GM12874 (cell line): ENCODE measurements around the gene GALC.

ENCODE experiments used
- TF ChIP-seq, protein P1 (sequence below): IDR thresholded peaks from 2 replicates; pipeline ENCODE4 v1.5.1; 2011; ENCODE audit warnings: low read depth, mild to moderate bottlenecking, control low read depth, low read length, moderate library complexity; ENCODE audit not compliant: insufficient read depth

Gene GALC

DNA sequence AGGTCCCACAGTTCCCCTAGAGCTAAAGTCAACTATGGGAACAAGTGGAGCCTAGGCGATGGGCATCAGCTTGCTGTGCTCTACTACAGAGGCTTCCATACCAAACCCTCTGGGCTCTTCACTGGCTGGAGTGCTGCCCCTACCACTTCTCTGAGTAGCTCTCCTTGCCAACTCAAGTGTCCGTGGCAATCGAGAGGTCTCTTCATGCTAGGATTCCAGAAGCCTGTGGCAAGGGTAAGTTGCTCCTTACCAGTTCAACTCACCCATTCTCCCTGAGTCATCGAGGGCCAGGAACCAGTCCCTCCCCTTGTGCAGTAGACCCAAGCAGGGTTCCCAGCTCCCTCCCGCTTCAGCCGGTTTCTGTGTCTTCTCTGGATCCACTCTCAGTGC, 76.1 kb downstream of the GALC start:
- TF ChIP-seq, protein P1, sequence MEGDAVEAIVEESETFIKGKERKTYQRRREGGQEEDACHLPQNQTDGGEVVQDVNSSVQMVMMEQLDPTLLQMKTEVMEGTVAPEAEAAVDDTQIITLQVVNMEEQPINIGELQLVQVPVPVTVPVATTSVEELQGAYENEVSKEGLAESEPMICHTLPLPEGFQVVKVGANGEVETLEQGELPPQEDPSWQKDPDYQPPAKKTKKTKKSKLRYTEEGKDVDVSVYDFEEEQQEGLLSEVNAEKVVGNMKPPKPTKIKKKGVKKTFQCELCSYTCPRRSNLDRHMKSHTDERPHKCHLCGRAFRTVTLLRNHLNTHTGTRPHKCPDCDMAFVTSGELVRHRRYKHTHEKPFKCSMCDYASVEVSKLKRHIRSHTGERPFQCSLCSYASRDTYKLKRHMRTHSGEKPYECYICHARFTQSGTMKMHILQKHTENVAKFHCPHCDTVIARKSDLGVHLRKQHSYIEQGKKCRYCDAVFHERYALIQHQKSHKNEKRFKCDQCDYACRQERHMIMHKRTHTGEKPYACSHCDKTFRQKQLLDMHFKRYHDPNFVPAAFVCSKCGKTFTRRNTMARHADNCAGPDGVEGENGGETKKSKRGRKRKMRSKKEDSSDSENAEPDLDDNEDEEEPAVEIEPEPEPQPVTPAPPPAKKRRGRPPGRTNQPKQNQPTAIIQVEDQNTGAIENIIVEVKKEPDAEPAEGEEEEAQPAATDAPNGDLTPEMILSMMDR: no peak

DNA sequence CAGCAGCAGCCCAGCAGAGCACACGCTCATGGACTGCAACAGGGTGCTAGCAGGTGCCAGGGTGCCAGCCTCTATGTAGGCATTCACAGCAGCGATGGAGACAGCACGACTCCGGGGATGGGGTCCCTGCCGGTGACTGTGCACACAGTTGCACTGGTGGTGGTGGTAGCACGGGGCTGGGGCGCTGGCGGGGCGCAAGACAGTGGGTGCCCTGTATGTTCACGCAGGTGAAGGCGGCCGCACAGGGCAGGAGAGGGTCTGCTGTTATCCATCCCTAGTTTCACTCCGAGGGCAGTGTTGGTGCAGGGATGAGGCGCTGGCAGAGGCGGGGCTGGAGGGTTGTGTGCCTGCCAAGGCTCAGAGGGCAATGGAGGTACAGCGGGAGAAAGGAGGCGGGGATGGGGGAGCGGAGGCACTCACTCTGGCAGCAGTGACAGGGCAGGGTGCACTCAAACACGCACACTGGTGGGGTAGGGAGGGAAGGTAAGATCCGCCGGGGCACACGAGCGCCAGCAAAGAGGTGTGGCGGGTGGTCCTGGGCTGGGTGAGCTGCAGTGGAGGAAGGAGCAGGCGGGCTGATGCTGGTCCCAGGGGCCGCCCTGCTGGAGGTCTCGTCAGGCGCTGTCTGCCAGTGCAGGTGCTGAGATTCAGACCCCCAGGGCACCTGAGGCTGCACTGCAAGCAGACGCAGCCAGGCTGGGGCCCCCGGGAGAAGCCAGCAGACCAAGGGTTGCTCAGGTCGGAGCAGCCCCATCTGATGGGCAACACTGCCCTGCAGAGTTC, 76.7 kb downstream of the GALC start:
- TF ChIP-seq, protein P1: no peak

DNA sequence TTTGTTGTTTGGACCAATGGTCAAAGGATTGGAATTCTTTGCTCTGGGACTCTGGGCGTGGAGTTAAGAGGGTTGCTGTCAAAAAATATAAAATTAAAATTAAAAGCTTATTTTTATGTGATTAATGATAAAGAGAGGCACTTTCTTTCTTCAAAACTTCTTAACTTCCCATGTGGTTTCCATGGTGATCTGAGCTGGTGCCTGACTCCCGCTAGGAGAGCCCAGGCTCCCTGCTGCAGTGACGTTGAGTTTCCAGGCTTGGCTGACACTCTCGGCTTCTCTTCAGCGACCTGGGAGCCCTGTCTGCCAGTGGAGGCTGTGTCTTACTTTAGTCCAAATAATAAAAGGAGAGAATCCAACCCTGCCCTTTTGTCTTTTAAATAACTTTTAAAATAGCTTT, 84.4 kb downstream of the GALC start:
- TF ChIP-seq, protein P1: no peak

DNA sequence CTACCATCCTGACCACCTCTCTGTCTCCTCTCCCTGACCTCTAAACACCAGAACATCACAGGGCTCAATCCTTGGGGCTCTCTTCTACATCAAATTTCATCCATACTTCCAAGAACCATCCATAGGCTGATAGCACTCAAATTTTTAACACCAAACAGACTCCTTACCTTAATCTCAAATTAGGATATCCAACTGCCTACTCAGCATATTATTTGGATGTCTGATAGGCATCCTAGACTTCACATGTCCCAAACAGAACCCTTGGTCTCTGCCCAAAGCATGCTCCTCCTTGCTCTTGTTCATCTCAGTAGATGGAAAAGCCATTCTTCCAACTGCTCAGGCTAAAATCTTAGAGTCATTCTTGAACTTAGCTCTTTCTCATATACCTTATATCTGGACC, 91.3 kb downstream of the GALC start:
- TF ChIP-seq, protein P1: no peak

DNA sequence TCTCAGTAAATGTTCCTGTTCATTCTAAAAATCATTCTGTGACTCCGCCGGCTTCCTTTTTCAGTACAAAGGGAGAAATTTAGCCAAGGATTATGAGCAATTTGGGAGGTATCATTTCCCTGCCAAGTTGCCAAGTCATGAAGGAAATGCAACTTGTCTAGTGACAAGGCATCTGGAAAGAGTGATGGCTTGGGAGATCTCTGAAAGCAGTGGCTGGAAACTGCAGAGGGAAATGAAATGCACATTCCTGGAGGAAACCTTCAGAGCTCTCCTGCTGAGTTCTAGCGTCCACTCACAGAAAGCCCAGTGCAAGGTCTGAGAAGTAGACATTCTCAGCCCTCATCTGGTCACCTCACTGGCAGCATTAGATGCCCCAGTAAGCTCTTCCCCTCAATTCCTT, 91.7 kb downstream of the GALC start:
- TF ChIP-seq, protein P1: no peak

DNA sequence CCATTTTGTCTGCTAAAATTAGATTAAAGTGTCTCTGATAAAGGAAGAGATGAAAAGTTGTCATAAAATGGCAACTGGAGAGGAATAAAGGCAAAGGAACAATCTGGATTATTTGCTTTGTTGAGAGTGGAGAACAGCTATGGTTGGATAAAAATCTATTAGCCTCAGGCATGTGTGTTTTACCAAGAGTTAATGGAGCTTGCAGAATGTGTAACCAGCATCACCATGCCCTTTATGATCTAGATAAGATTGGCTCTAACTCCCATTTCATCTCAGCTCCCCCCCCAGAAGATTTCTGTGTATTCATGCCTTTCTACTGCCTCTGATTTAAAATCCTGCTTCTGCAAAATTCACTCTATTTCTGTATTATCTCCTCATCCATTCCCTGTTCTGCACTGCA, 93.8 kb downstream of the GALC start:
- TF ChIP-seq, protein P1: no peak

DNA sequence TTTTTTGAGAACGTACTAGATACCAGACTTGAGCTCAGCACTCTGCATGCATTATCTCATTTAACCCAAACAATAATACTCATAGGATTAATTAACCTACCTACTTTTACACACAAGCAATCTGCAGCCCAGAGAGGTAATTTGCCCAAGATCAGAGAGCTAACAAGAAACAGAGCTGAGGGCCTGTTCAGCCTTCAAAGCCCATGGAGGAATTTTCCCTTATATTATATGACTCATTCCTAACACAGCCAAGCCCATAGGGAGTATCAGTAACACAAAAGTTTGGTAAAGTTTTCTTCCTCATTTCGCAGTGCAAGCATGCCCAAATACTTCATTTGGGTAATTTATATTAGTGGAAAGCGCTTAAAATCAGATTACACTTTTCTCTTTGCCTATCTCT, 94.7 kb downstream of the GALC start:
- TF ChIP-seq, protein P1: no peak
